Left ventricle myocardium inferior (tissue), 1 donor: ENCODE results near the gene SNAPC2. TPM values are rescaled to one million over a fixed set of nuclear protein-coding genes. Genes with fewer than 3 reads are reported as not detected.

Experiments used
- DNase-seq: peaks from one replicate; pipeline ENCODE4 v3.0.0-alpha.2; 2020
- H3K27ac ChIP-seq: fragments of 200-600 bp; replicated peaks from 2 replicates; pipeline ENCODE4 v1.8.0; 2021
- H3K27me3 ChIP-seq: fragments of 200-600 bp; 2 replicates; pipeline ENCODE4 v1.8.0; 2021; ENCODE audit warnings: low read depth
- H3K36me3 ChIP-seq: fragments of 200-600 bp; 2 replicates; pipeline ENCODE4 v1.8.0; 2021
- H3K4me1 ChIP-seq: fragments of 200-600 bp; 2 replicates; pipeline ENCODE4 v1.8.0; 2021
- H3K4me3 ChIP-seq: fragments of 200-600 bp; 2 replicates; pipeline ENCODE4 v1.8.0; 2021; ENCODE audit warnings: mild to moderate bottlenecking, moderate library complexity
- H3K9me3 ChIP-seq: fragments of 200-600 bp; replicated peaks from 2 replicates; pipeline ENCODE4 v1.8.0; 2021
- CTCF ChIP-seq: fragments of 200-600 bp; IDR thresholded peaks from 2 replicates; pipeline ENCODE4 v1.8.0; 2021; ENCODE audit warnings: antibody characterized with exemption, mild to moderate bottlenecking, borderline replicate concordance
- intact Hi-C: fragments of 100-400 bp; cut with micrococcal nuclease; formaldehyde crosslinking; loops from one replicate; pipeline ENCODE4 v1.11.0; 2022
- total RNA-seq: library from RNA; stranded (reverse); fragmentation: NEBNext Ultra II Directional; extraction: Animal tissue kit (Norgen Biotek cat#: 25700); gene quantifications from one replicate; pipeline ENCODE4 v1.2.1, GENCODE V29; 2021
- donor health status: DM: no; HTN: yes; CAD: no; lungs with severe emphysema.

SNAPC2 gene
- total RNA-seq, 1 donor from 2014 or later = 9.8 TPM

DNA sequence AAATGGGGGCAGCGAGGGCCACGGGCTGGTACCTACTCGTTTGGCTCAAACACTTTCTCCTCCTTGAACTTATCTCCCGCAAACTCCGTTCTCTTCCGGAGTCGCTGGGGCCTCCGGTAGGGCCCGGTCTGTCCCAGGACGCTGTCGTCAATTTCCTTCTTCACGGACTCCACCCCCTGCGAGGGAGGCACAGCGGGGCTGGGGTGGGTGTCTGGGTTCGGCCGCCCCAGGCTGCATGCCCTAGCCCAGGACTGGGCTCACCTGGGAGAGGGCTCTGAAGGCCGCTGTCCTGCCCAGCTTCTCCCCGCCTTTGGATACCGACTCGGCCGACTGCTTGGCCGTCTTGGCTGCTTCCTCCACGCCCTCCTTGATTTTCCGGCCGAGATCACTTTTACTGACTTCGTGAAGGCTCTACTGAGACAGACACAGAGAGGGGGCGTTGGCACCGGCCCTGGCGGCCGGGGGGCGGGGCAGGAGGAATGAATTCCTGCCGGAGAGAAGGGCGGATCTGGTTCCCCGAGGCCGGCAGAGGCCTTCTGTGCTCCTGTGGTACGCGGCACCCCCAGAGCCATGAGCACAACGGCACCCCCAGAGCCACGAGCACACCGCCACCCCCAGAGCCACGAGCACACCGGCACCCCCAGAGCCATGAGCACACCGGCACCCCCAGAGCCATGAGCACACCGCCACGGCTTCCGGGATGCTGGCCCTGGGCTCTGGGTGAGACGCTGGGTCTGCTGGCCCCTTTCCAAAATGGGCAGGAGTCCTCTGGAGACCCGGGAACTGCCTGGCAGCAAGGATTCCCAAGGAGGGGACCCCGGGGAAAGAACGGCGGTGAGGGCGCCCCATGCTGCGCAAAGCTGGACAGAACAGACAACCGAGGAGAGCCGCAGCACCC, 13.9 kb downstream of the SNAPC2 start:
- intact Hi-C loops = no loop called here
- Histone ChIP-seq H3K9me3 (no peaks in the 10 kb centered on the region), H3K4me3 (no peak overlapping the region), H3K27me3 (no peaks in the 10 kb centered on the region), H3K27ac (no peak overlapping the region), H3K4me1 (peaks cover 15% of the 10 kb centered on the region), H3K36me3 (peaks cover 88% of the 10 kb centered on the region)
- DNase-seq = no peak
- no peak for TF ChIP-seq CTCF

DNA sequence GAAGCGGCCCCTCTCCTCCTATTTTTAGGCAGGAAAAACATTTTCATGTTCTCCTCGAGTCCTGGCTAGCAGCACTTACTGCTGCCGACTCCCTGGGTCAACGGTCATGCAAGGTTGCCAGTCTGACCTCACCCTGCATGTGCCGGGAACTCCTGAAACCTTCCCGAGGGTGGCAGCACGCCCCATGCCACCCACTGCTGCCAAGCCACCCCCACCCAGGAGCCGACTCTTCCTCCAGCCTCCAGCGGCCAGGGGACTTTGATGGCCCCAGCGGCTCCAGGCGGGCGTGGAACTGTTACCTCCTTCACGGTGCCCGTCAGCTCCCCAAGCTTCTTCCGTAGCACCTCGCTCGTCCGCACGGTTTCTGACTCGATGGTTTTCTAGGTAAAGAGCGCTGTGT, 14.6 kb downstream of the SNAPC2 start:
- no peak for TF ChIP-seq CTCF
- Histone ChIP-seq H3K4me3 (no peak overlapping the region), H3K36me3 (peaks cover 92% of the 10 kb centered on the region), H3K27me3 (no peaks in the 10 kb centered on the region), H3K27ac (no peak overlapping the region), H3K4me1 (peaks cover 10% of the 10 kb centered on the region), H3K9me3 (no peaks in the 10 kb centered on the region)
- DNase-seq = no peak
- intact Hi-C loops = no loop called here

DNA sequence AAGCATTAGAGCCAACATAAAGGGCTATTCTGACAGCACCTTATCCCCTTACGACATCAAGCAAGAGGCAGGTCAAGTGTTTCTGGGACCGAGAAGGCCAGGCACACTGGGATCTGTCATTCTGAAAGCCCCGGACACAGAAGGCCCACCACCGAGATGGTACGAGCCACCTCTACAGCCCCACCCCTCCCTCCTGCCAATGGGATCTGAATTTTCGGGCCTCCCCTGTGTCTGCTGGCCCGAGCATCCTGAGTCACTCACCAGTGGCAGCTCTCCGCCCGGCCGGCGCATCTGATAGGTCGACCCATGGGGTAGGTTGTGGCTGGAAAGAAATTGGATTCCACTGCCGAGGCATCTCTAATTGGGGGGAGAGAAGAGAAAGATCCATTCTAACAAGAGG, 20.7 kb downstream of the SNAPC2 start:
- intact Hi-C loops = no loop called here
- no peaks in the 10 kb centered on the region for H3K9me3 ChIP-seq

GRCh38 chr19:7941895-7942596, 21.9 kb downstream of the SNAPC2 start:
- Histone ChIP-seq H3K4me3 (peak overlapping the region; percentile 75), H3K36me3 (peaks cover 38% of the 10 kb centered on the region), H3K27me3 (no peaks in the 10 kb centered on the region), H3K4me1 (peaks cover 32% of the 10 kb centered on the region), H3K9me3 (no peaks in the 10 kb centered on the region), H3K27ac (no peak overlapping the region)
- no peak for DNase-seq
- intact Hi-C loops = no loop called here
- TF ChIP-seq CTCF = no peak

More for the DNA sequence above, 20.7 kb downstream of the SNAPC2 start:
- Histone ChIP-seq H3K4me3 (no peak overlapping the region), H3K27me3 (no peaks in the 10 kb centered on the region), H3K27ac (no peak overlapping the region), H3K36me3 (peaks cover 50% of the 10 kb centered on the region), H3K4me1 (peaks cover 37% of the 10 kb centered on the region)
- TF ChIP-seq CTCF = no peak
- no peak for DNase-seq

GRCh38 chr19:7942981-7943443, 22.9 kb downstream of the SNAPC2 start:
- Histone ChIP-seq H3K36me3 (peaks cover 29% of the 10 kb centered on the region), H3K4me3 (peak overlapping the region; percentile 75), H3K4me1 (peaks cover 32% of the 10 kb centered on the region), H3K27me3 (no peaks in the 10 kb centered on the region), H3K27ac (peak overlapping the region; percentile 95), H3K9me3 (no peaks in the 10 kb centered on the region)
- no peak for DNase-seq
- no peak for TF ChIP-seq CTCF
- intact Hi-C loops = no loop called here
